Left ventricle myocardium inferior (tissue), 1 donor: ENCODE data around the gene LYSMD4. TPM values are rescaled to one million over a fixed set of nuclear protein-coding genes. Genes with fewer than 3 reads are reported as not detected.

ENCODE experiments used
- DNase-seq: peaks from one replicate; pipeline ENCODE4 v3.0.0-alpha.2; 2020
- H3K27ac ChIP-seq: fragments of 200-600 bp; replicated peaks from 2 replicates; pipeline ENCODE4 v1.8.0; 2021
- H3K27me3 ChIP-seq: fragments of 200-600 bp; 2 replicates; pipeline ENCODE4 v1.8.0; 2021; ENCODE audit warnings: low read depth
- H3K36me3 ChIP-seq: fragments of 200-600 bp; 2 replicates; pipeline ENCODE4 v1.8.0; 2021
- H3K4me1 ChIP-seq: fragments of 200-600 bp; 2 replicates; pipeline ENCODE4 v1.8.0; 2021
- H3K4me3 ChIP-seq: fragments of 200-600 bp; 2 replicates; pipeline ENCODE4 v1.8.0; 2021; ENCODE audit warnings: mild to moderate bottlenecking, moderate library complexity
- H3K9me3 ChIP-seq: fragments of 200-600 bp; replicated peaks from 2 replicates; pipeline ENCODE4 v1.8.0; 2021
- CTCF ChIP-seq: fragments of 200-600 bp; IDR thresholded peaks from 2 replicates; pipeline ENCODE4 v1.8.0; 2021; ENCODE audit warnings: antibody characterized with exemption, mild to moderate bottlenecking, borderline replicate concordance
- intact Hi-C: fragments of 100-400 bp; cut with micrococcal nuclease; formaldehyde crosslinking; loops from one replicate; pipeline ENCODE4 v1.11.0; 2022
- total RNA-seq: library from RNA; stranded (reverse); fragmentation: NEBNext Ultra II Directional; extraction: Animal tissue kit (Norgen Biotek cat#: 25700); gene quantifications from one replicate; pipeline ENCODE4 v1.2.1, GENCODE V29; 2021
- donor health status: DM: no; HTN: yes; CAD: no; lungs with severe emphysema.

The LYSMD4 gene
- total RNA-seq, 1 donor from 2014 or later: 9.8 TPM

GRCh38 chr15:99702895-99703602 lies 30.2 kb downstream of the LYSMD4 start:
- no peak for TF ChIP-seq CTCF
- no peaks in the 10 kb centered on the region for H3K9me3 ChIP-seq
- no peaks in the 10 kb centered on the region for H3K27me3 ChIP-seq
- no peak for DNase-seq
- H3K27ac ChIP-seq: peak overlapping the region; percentile 90
- H3K36me3 ChIP-seq: peaks cover 4% of the 10 kb centered on the region
- H3K4me3 ChIP-seq: peak overlapping the region; percentile 37
- intact Hi-C loops: loop anchor here (10.0 kb wide), 1 partner anchor 138 kb away; the partner anchor contains the start of gene MEF2A
- peaks cover 57% of the 10 kb centered on the region for H3K4me1 ChIP-seq

- no peak for TF ChIP-seq CTCF
- H3K4me1 ChIP-seq: peaks cover 49% of the 10 kb centered on the region
- DNase-seq: no peak
- no peaks in the 10 kb centered on the region for H3K9me3 ChIP-seq
- peaks cover 49% of the 10 kb centered on the region for H3K36me3 ChIP-seq
- H3K27ac ChIP-seq: peak overlapping the region; percentile 28
- H3K27me3 ChIP-seq: no peaks in the 10 kb centered on the region
- H3K4me3 ChIP-seq: no peak overlapping the region
- intact Hi-C loops: no loop called here
Measured at GRCh38 chr15:99696096-99696495, 37.1 kb downstream of the LYSMD4 start.

GRCh38 chr15:99692825-99693224 lies 40.4 kb downstream of the LYSMD4 start:
- Histone ChIP-seq H3K4me1 (peaks cover 50% of the 10 kb centered on the region), H3K36me3 (peaks cover 69% of the 10 kb centered on the region), H3K27me3 (no peaks in the 10 kb centered on the region), H3K9me3 (no peaks in the 10 kb centered on the region), H3K4me3 (no peak overlapping the region), H3K27ac (peak overlapping the region; percentile 31)
- no peak for TF ChIP-seq CTCF
- intact Hi-C loops: no loop called here
- no peak for DNase-seq

- no peak for TF ChIP-seq CTCF
Measured at GRCh38 chr15:99686290-99686689, 46.9 kb downstream of the LYSMD4 start.

GRCh38 chr15:99683000-99683670 lies 50.1 kb downstream of the LYSMD4 start:
- H3K4me3 ChIP-seq: no peak overlapping the region
- intact Hi-C loops: loop anchor here (10.0 kb wide), 1 partner anchor 108 kb away; no protein-coding TSS in a partner anchor
- TF ChIP-seq CTCF: no peak
- no peaks in the 10 kb centered on the region for H3K27me3 ChIP-seq
- H3K4me1 ChIP-seq: peaks cover 47% of the 10 kb centered on the region
- H3K36me3 ChIP-seq: peaks cover 50% of the 10 kb centered on the region
- DNase-seq: no peak
- peaks cover 24% of the 10 kb centered on the region for H3K9me3 ChIP-seq
- H3K27ac ChIP-seq: peak overlapping the region; percentile 84

More at GRCh38 chr15:99686290-99686689, 46.9 kb downstream of the LYSMD4 start:
- Histone ChIP-seq H3K27me3 (no peaks in the 10 kb centered on the region), H3K4me3 (no peak overlapping the region), H3K9me3 (peaks cover 24% of the 10 kb centered on the region), H3K27ac (no peak overlapping the region), H3K36me3 (peaks cover 51% of the 10 kb centered on the region), H3K4me1 (peaks cover 47% of the 10 kb centered on the region)
- no peak for DNase-seq
- intact Hi-C loops: loop anchor here (10.0 kb wide), 1 partner anchor 111 kb away; no protein-coding TSS in a partner anchor
